IMR-90 (cell line): Measurements from ENCODE around the gene PSMA3. TPM values are rescaled to one million over a fixed set of nuclear protein-coding genes. Genes with fewer than 3 reads are reported as not detected.

Experiments
- MAZ ChIP-seq: IDR thresholded peaks from 2 replicates; pipeline ENCODE4 v1.6.1; 2012; ENCODE audit warnings: low read depth, mild to moderate bottlenecking, low read length, improper control_type of control experiment, moderate library complexity, borderline replicate concordance
- SMC3 ChIP-seq: fragments of 150-350 bp; IDR thresholded peaks from 2 replicates; pipeline ENCODE4 v1.6.1; 2016; ENCODE audit warnings: low read depth, mild to moderate bottlenecking, antibody characterized with exemption, low read length, moderate library complexity
- polyA plus RNA-seq, 3 experiments: library from polyadenylated mRNA; depleted of rRNA; stranded (reverse); fragments of >200 nt; gene quantifications; 2 replicates each; pipeline ENCODE4 v1.2.3, GENCODE V29; 2012; ENCODE audit warnings: low replicate concordance in 1 of 3
- total RNA-seq: library from RNA; depleted of rRNA; stranded (reverse); fragments of >200 nt; gene quantifications from 2 replicates; pipeline ENCODE4 v1.2.3, GENCODE V29; 2012

PSMA3 gene
- total and polyA plus RNA-seq, 2 of the 4 experiments (the other 2 are of a cell fraction), result 74.9 to 231 TPM

GRCh38 chr14:58239244-58240195 is 5.1 kb upstream of the PSMA3 start (continued):
- TF ChIP-seq MAZ, result no peak
- TF ChIP-seq SMC3, result no peak
